CD4-positive, alpha-beta T cell treated with Interferon alpha-2 for 1 hour (primary cell): Measurements from ENCODE around the gene PPM1H.
A peak's percentile ranks its signal among the peaks of the same experiment; 100 is the strongest.

ENCODE experiments used
- DNase-seq, 2 donors: peaks; one replicate each; pipeline ENCODE4 v3.0.0-alpha.2; 2020 to 2022

The PPM1H gene

GRCh38 chr12:62632411-62632918 is 302.5 kb downstream of the PPM1H start:
- DNase-seq: peak in 1 of 2 donors; percentile 4

GRCh38 chr12:62631471-62632410 is 303.2 kb downstream of the PPM1H start:
- peak; percentile 2 to 16 for DNase-seq

GRCh38 chr12:62629971-62630739 is 304.8 kb downstream of the PPM1H start:
- DNase-seq: no peak

DNA sequence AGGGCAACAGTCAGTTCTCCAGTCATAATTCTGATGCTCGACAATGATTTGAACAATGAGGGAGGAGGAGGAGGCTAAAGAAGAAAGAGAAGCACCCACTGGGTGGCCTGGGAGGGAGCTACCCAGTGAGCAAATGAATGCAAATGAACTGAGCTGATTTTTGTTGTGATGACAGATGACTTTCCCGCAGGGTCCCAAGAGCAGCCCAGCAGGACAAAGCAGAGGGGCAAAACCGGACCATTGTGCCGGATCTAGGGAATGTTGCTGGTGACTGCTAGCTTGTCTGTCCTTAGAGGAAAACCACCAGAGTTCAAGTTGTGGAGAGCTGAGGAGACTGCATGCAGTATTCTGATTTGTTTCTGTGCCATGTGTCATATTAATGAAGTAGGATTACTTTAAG is 305.5 kb downstream of the PPM1H start:
- no peak for DNase-seq

DNA sequence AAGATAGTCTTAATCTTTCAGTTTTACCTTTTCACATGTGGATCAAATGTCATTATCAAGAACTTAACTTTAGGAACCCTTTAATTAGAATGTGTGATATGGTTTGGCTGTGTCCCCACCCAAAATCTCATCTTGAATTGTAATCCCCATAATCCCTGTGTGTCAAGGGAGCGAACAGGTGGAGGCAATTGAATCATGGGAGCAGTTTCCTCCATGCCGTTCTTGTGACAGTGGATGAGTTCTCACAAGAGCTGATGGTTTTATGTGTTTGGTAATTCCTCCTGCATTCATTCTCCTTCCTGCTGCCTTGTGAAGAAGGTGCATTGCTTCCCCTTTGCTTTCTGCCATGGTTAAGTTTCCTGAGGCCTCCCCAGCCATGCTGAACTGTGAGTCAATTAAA is 307.8 kb downstream of the PPM1H start:
- no peak for DNase-seq

DNA sequence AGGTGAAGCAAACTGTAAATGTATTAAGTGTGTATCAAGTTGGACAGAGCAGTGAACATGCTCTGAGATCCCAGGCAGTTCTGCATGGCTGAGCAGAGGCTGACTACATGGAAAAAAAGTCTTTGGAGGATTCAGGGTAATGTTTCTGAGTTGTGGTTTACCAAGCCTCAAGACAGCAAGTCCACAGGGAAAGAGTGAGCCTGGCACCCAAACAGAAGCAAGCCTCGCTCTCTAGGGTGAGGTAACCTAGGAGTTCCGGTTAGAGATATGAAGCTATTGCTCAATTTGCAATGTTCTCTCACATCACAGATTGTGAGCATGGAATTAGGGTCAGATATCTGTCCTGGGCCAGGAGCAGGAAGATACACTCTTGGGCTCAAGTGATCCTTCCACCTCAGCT is 309.7 kb downstream of the PPM1H start:
- DNase-seq: no peak

DNA sequence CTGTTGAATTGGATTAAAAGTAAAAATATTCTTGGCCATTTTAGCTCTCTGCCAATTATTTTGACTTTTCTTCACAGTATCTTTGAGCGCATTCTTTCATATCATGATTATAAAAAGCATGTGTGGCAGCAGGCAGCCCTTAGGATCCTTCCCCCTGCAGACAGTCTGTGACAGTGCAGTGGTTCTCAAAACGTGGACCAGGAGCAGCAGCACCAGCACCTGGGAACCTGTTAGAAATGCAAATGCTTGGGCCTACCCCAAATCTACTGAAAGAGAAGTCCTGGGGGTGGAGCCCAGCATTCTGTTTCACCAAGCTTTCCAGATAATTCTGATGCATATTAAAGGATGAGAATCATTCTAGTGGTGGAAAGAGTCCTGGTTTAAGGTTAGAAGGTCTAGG is 312.8 kb downstream of the PPM1H start:
- no peak for DNase-seq

GRCh38 chr12:62621101-62621638 is 313.8 kb downstream of the PPM1H start:
- DNase-seq: no peak

DNA sequence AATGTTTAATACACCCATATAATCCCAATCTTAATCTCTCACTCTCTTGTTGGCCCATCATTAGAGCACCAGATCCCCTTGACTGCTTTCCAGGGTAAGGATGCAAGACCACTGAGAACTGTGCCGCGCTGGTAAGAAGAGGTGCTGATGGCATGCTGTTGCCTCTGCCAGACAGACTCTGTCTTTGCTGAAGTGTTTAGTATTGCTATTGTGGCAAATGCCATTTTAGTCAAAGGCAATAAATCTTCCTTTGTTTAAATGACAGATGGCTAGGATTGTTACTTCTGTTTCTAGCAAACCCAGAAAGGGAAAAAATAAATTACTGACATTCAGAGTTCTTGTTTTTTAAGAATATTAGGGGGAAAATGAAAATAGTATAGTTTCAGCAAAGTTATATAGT is 316.0 kb downstream of the PPM1H start:
- DNase-seq: no peak

GRCh38 chr12:62618319-62618718 is 316.6 kb downstream of the PPM1H start:
- DNase-seq: no peak

GRCh38 chr12:62613081-62613480 is 321.9 kb downstream of the PPM1H start:
- no peak for DNase-seq

- DNase-seq: no peak
These were observed 328.3 kb downstream of the PPM1H start for GRCh38 chr12:62606654-62607053.

DNA sequence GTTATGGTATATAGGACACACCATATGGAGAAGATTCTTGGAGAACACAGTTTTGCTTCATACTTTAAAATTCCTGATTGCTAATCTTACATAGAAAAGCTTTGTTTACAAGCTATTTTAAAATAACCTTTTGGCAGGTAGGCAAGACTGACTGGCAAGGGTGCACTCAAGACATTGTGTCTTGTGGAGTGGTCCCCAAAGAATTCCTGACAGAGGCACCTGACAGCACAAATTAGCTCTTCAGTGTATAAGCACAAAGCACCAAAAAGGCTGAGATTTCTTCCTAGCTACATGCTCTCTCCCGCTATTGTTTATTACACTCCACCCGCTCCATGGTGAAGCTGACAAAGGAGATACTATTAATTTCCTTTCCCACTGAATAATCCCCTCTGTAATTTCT is 329.0 kb downstream of the PPM1H start:
- DNase-seq: no peak

- peak in 1 of 2 donors; percentile 46 for DNase-seq
These were observed 330.1 kb downstream of the PPM1H start for GRCh38 chr12:62604871-62605270.

- DNase-seq: peak in 1 of 2 donors; percentile 24
These were observed 330.6 kb downstream of the PPM1H start for GRCh38 chr12:62604373-62604772.

DNA sequence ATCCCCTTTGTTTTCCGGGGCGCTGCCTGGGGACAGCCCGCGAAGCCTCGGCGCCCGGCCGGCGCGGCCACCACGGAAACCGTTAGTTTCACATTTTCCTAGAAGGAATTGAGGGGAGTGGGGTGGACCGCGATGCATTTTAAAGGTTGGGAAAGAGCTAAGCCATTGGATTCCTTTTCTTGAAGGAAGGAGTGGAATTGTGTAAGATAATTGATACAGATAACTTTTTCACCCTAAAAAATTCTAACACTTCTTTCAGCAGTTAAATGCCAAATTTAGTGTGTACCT is 331.2 kb downstream of the PPM1H start:
- DNase-seq: no peak

GRCh38 chr12:62603061-62603810 is 331.7 kb downstream of the PPM1H start:
- DNase-seq: peak; percentile 82 to 85

- DNase-seq: peak; percentile 88 to 90
These were observed 332.5 kb downstream of the PPM1H start for GRCh38 chr12:62602255-62603060.

DNA sequence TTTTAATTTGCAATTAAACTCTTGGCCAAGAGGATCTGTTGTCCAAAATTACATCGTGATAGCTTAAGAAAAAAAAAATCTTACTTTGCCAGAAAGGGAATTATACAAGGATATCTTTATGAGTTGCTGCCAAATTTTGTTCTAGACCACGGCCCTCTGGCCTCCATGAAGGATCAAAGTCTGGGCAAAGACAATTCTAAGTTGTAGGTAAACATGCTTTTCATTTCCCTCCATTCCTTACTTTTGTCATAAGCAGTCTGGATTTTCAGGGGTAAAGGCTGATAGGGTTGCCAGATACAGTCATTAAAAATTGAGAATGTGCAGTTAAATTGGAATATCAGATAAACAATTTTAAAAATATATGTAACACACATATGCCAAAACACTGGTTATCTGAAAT is 333.2 kb downstream of the PPM1H start:
- no peak for DNase-seq

- no peak for DNase-seq
These were observed 335.0 kb downstream of the PPM1H start for GRCh38 chr12:62599854-62600437.

GRCh38 chr12:62598846-62599245 is 336.1 kb downstream of the PPM1H start:
- no peak for DNase-seq

DNA sequence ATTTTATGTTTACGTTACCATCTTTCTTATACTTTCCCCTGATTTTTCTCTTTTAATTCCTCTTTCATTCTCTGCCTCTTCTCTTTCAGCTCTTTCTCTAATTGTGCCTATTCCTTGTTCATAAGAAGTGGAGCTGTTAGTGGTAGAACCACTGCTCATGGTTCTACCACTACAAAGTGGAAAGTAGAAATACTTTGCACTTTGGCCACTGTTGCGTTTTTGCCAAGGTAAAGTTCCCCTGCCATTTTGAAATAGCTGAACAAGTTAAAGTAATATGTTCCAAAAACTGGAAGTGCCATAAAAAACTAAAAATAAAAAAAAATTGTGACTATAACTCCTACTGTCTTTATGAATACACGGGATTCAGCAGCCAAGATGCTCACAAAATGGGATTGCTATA is 337.7 kb downstream of the PPM1H start:
- DNase-seq: no peak
